Naive B cell (primary cell): Measurements from ENCODE around the gene PDLIM5. TPM values are rescaled to one million over a fixed set of nuclear protein-coding genes. Genes with fewer than 3 reads are reported as not detected.
A peak's percentile ranks its signal among the peaks of the same experiment; 100 is the strongest.

ENCODE experiments used
- ATAC-seq, 2 donors: fragments of 150-1000 bp; cut with Tn5 transposase; 2 replicates each; pipeline ENCODE4 v1.10.0; 2021; ENCODE audit warnings: low read depth in 2 of 2, mild to moderate bottlenecking in 2 of 2, moderate library complexity in 2 of 2
- DNase-seq: peaks from one replicate; pipeline ENCODE4 v3.0.0; 2022
- H3K27ac Mint-ChIP-seq, 6 donors: one replicate each; pipeline ENCODE4 v1.8.0; 2020 to 2022; ENCODE audit warnings: mild to moderate bottlenecking in 6 of 6, mixed read lengths in 6 of 6, moderate library complexity in 5 of 6, inconsistent platforms in 2 of 6
- H3K27me3 Mint-ChIP-seq, 3 donors: one replicate each; pipeline ENCODE4 v1.8.0; 2021 to 2022; ENCODE audit warnings: mixed read lengths in 3 of 3, mild to moderate bottlenecking in 1 of 3
- H3K36me3 Mint-ChIP-seq, 2 donors: one replicate each; pipeline ENCODE4 v1.8.0; 2020 to 2022; ENCODE audit warnings: mixed read lengths in 2 of 2, inconsistent platforms in 1 of 2, mild to moderate bottlenecking in 1 of 2
- H3K4me1 Mint-ChIP-seq, 3 donors: one replicate each; pipeline ENCODE4 v1.8.0; 2020 to 2022; ENCODE audit warnings: mixed read lengths in 3 of 3, inconsistent platforms in 1 of 3, mild to moderate bottlenecking in 1 of 3, moderate library complexity in 1 of 3
- H3K4me3 Mint-ChIP-seq, 8 donors: one replicate each; pipeline ENCODE4 v1.8.0; 2020 to 2022; ENCODE audit warnings: mild to moderate bottlenecking in 8 of 8, mixed read lengths in 8 of 8, moderate library complexity in 8 of 8, inconsistent platforms in 2 of 8
- H3K9me3 Mint-ChIP-seq, 7 donors: one replicate each; pipeline ENCODE4 v1.8.0; 2020 to 2022; ENCODE audit warnings: mixed read lengths in 7 of 7, mild to moderate bottlenecking in 5 of 7, inconsistent platforms in 2 of 7, moderate library complexity in 1 of 7
- polyA plus RNA-seq, 6 donors: library from polyadenylated mRNA; unstranded; fragments of 300-500 nt; fragmentation: Illumina TruSeq; gene quantifications; one replicate each; pipeline ENCODE4 v1.2.3, GENCODE V29; 2021; ENCODE audit warnings: low read depth in 6 of 6

Gene PDLIM5
- polyA plus RNA-seq, 6 donors from 2014 or later, result 33.4 to 47.3 (median 41.1) TPM

DNA sequence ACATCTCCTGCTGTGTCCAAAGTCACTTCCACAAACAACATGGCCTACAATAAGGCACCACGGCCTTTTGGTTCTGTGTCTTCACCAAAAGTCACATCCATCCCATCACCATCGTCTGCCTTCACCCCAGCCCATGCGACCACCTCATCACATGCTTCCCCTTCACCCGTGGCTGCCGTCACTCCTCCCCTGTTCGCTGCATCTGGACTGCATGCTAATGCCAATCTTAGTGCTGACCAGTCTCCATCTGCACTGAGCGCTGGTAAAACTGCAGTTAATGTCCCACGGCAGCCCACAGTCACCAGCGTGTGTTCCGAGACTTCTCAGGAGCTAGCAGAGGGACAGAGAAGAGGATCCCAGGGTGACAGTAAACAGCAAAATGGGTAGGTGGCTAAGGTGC, 123.9 kb downstream of the PDLIM5 start:
- H3K9me3 Mint-ChIP-seq, result no peaks in the 10 kb centered on the region
- ATAC-seq (no peak), DNase-seq (no peak)
- H3K36me3 Mint-ChIP-seq, result peaks cover 7 to 8% of the 10 kb centered on the region in 2 donors
- H3K4me1 Mint-ChIP-seq, result no peaks in the 10 kb centered on the region
- no peak overlapping the region for H3K27ac Mint-ChIP-seq
- H3K4me3 Mint-ChIP-seq, result no peak overlapping the region
- no peaks in the 10 kb centered on the region for H3K27me3 Mint-ChIP-seq

GRCh38 chr4:94576210-94576609, 124.5 kb downstream of the PDLIM5 start:
- Mint-ChIP-seq H3K9me3 (no peaks in the 10 kb centered on the region), H3K36me3 (peaks cover 7 to 8% of the 10 kb centered on the region in 2 donors), H3K4me3 (no peak overlapping the region), H3K4me1 (no peaks in the 10 kb centered on the region), H3K27ac (peak overlapping the region in 1 of 6 donors; percentile 70), H3K27me3 (no peaks in the 10 kb centered on the region)
- DNase-seq, result no peak
- ATAC-seq, result no peak

DNA sequence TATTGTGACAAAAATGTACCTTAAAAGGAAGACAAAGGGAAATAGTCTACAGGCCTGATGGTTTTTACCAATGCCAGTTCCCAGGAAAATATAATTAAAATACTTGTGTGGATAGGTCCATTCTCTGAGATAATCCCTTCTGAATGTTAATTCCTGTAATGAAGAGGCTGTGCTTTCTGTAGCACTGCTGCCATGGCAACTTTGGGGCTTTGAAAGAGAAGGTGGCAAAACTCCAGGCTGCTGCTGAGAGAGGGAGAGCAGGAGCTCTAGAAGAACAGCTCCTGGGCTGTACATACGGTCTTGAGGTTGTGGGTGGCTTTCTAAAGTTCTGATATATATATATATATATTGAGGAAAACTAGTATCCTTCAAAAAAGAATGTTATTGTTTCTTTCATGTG, 125.4 kb downstream of the PDLIM5 start:
- DNase-seq (no peak), ATAC-seq (no peak)
- no peaks in the 10 kb centered on the region for H3K9me3 Mint-ChIP-seq
- no peak overlapping the region for H3K27ac Mint-ChIP-seq
- H3K36me3 Mint-ChIP-seq, result peaks cover 7 to 8% of the 10 kb centered on the region in 2 donors
- no peak overlapping the region for H3K4me3 Mint-ChIP-seq
- no peaks in the 10 kb centered on the region for H3K27me3 Mint-ChIP-seq
- no peaks in the 10 kb centered on the region for H3K4me1 Mint-ChIP-seq

- no peaks in the 10 kb centered on the region for H3K27me3 Mint-ChIP-seq
- ATAC-seq (no peak), DNase-seq (no peak)
- no peaks in the 10 kb centered on the region for H3K4me1 Mint-ChIP-seq
- H3K4me3 Mint-ChIP-seq, result no peak overlapping the region
- no peak overlapping the region for H3K27ac Mint-ChIP-seq
- no peaks in the 10 kb centered on the region for H3K9me3 Mint-ChIP-seq
- peaks cover 7 to 8% of the 10 kb centered on the region in 2 donors for H3K36me3 Mint-ChIP-seq
Observed at GRCh38 chr4:94578195-94578594, 126.5 kb downstream of the PDLIM5 start.

DNA sequence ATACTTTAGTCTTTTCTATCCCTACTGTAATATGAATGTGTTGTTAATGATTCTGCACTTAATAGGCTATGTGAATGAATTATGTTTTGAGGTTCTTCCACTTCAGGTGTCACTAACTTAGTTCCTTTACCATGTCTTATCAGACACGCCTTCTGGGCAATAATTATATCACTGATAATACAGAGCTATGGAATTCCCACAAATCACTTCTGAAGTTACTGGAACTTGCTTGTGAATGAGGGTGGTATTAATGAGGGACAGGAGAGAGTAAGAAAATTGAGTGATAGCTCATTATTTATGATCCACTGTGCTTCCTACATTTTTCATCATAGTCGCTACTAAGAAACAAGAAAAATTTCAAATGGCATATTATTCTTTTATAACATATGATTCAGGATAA, 130.0 kb downstream of the PDLIM5 start:
- H3K27ac Mint-ChIP-seq, result no peak overlapping the region
- peaks cover 0 to 6% of the 10 kb centered on the region in 2 donors for H3K36me3 Mint-ChIP-seq
- H3K4me3 Mint-ChIP-seq, result no peak overlapping the region
- DNase-seq, result no peak
- no peaks in the 10 kb centered on the region for H3K9me3 Mint-ChIP-seq
- ATAC-seq, result no peak
- no peaks in the 10 kb centered on the region for H3K4me1 Mint-ChIP-seq
- no peaks in the 10 kb centered on the region for H3K27me3 Mint-ChIP-seq

DNA sequence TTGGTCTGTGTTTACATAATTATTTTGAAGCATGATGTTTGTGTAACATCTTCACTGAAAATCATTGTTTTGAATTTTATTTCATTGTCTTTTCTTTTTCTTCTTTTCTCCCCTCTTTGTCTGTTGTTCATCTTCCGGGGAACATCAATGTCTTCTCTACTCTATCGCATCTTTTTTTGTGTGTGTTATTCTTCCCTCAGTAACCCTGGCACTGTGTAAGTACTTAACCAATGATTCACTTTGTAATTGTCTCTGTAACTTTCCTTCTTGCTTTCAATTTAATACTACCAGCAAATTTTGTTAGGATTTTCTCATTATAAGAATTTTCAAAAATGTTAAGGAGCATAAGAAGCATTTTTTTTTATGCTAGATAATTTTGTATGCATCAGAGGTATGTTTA, 130.8 kb downstream of the PDLIM5 start:
- Mint-ChIP-seq H3K9me3 (no peaks in the 10 kb centered on the region), H3K4me1 (no peaks in the 10 kb centered on the region), H3K36me3 (peaks cover 0 to 12% of the 10 kb centered on the region in 2 donors), H3K27ac (no peak overlapping the region), H3K4me3 (no peak overlapping the region), H3K27me3 (no peaks in the 10 kb centered on the region)
- DNase-seq (no peak), ATAC-seq (no peak)

- Mint-ChIP-seq H3K4me1 (no peaks in the 10 kb centered on the region), H3K4me3 (no peak overlapping the region), H3K36me3 (peaks cover 0 to 21% of the 10 kb centered on the region in 2 donors), H3K27me3 (no peaks in the 10 kb centered on the region), H3K27ac (no peak overlapping the region), H3K9me3 (no peaks in the 10 kb centered on the region)
- ATAC-seq, result no peak
- DNase-seq, result no peak
Observed at GRCh38 chr4:94583914-94584641, 132.3 kb downstream of the PDLIM5 start.

DNA sequence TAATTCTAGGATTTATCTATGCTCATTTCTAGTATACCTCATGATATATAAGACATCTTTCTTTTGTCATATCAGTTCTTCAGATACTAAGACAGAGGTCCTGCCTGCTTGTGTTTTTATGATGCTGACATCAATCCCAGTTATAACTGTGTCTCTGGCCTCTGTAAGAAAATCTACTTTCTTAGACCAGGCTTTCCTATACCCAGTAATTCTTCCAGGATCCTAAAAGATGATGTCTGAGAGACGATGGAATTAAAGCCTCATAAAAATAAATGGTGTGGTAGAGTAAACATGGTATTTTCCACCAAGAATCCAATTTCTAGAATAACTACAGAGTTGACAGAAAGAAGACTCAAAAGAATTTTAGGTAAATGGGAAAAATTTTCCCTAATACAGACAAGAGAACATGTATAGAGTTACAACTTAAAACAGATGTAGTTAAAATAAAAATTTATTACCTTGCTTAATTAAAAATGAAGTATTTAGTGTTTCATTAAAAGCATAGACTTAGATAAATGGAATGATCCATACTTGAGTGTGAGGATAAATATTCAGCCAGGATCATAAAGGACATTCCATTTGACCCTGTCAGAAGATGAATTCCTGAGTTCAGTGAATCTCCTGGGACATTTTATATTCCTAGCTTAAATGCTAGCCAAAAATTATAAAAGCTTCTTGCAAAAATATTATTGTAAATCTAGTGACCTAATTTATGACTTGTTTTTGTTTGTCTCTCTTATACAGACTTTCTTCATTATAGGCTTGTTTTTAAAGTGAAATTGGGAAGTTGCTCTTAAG, 137.4 kb downstream of the PDLIM5 start:
- Mint-ChIP-seq H3K27me3 (no peaks in the 10 kb centered on the region), H3K27ac (no peak overlapping the region), H3K9me3 (no peaks in the 10 kb centered on the region), H3K4me3 (no peak overlapping the region), H3K36me3 (peaks cover 0 to 21% of the 10 kb centered on the region in 2 donors), H3K4me1 (no peaks in the 10 kb centered on the region)
- ATAC-seq (no peak), DNase-seq (no peak)

DNA sequence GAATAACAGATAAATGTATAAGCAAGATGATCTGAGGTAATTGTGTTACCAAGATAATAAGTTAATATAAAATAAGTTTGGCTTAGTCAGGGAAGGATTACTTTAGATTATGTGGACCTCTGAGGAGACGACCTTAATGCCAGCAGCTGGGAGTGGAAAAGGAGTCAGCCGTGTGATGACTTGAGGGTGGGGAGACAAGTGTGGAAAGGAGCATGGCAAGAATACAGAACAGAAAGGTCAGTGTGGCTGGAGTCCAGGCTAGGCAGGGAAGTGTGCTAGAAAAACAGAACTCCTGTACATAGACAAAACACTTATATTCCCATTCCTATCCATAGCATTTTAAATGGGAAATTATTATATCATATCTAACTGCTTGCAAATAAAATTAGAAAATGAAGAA, 138.8 kb downstream of the PDLIM5 start:
- ATAC-seq, result no peak
- Mint-ChIP-seq H3K4me3 (no peak overlapping the region), H3K36me3 (peaks cover 0 to 21% of the 10 kb centered on the region in 2 donors), H3K9me3 (no peaks in the 10 kb centered on the region), H3K27me3 (no peaks in the 10 kb centered on the region), H3K4me1 (no peaks in the 10 kb centered on the region), H3K27ac (no peak overlapping the region)
- no peak for DNase-seq

DNA sequence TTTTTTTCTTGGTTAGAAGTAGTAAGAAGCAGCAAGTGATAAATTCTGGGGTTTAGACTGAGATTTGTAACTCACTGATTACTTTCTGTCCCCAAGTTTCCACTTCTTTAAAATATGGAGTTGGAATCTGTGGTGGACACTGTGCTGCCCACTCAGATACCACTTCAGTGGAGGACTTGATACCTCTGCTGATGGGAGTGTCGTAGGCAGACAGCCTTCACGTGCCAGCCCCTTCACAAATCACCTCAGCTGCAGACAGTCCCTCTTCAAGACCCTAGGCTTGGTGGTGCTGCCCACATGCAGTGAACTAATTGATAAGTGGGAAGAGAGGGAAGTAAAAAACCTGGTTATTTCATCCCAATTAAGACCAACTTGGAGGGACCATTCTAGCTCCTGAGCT, 139.5 kb downstream of the PDLIM5 start:
- Mint-ChIP-seq H3K4me3 (no peak overlapping the region), H3K36me3 (peaks cover 0 to 20% of the 10 kb centered on the region in 2 donors), H3K9me3 (no peaks in the 10 kb centered on the region), H3K4me1 (no peaks in the 10 kb centered on the region), H3K27ac (no peak overlapping the region), H3K27me3 (no peaks in the 10 kb centered on the region)
- DNase-seq, result no peak
- ATAC-seq, result no peak

- no peaks in the 10 kb centered on the region for H3K36me3 Mint-ChIP-seq
- ATAC-seq (no peak), DNase-seq (no peak)
- H3K9me3 Mint-ChIP-seq, result no peaks in the 10 kb centered on the region
- H3K27me3 Mint-ChIP-seq, result no peaks in the 10 kb centered on the region
- no peak overlapping the region for H3K4me3 Mint-ChIP-seq
- peak overlapping the region in 2 of 6 donors; percentile 20 to 22 for H3K27ac Mint-ChIP-seq
- H3K4me1 Mint-ChIP-seq, result no peaks in the 10 kb centered on the region
Observed at GRCh38 chr4:94595013-94595412, 143.3 kb downstream of the PDLIM5 start.

GRCh38 chr4:94595880-94596483, 144.2 kb downstream of the PDLIM5 start:
- H3K4me3 Mint-ChIP-seq, result no peak overlapping the region
- ATAC-seq, result no peak
- H3K36me3 Mint-ChIP-seq, result no peaks in the 10 kb centered on the region
- peak; percentile 16 for DNase-seq
- H3K27ac Mint-ChIP-seq, result no peak overlapping the region
- no peaks in the 10 kb centered on the region for H3K9me3 Mint-ChIP-seq
- H3K27me3 Mint-ChIP-seq, result no peaks in the 10 kb centered on the region
- no peaks in the 10 kb centered on the region for H3K4me1 Mint-ChIP-seq

DNA sequence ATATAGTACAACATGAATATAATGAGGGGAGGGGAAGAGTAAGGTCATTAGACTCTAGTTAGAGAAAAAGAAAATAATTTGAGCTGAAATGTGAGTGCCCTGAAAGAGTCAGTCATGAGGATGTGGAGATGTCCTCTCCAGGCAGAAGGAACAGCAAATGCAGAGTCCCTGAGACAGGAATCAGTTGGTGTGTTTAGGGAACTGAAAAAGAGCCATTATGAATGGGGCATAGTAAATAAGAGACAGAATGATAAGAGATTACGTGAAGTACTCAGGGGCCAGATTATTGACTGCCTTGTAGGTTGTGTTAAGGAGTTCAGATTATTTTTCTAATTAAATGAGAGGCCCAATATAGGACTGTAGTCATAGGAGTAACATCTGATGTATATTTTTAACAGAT, 147.0 kb downstream of the PDLIM5 start:
- ATAC-seq, result no peak
- Mint-ChIP-seq H3K4me3 (no peak overlapping the region), H3K36me3 (no peaks in the 10 kb centered on the region), H3K9me3 (no peaks in the 10 kb centered on the region), H3K27ac (no peak overlapping the region), H3K4me1 (no peaks in the 10 kb centered on the region), H3K27me3 (no peaks in the 10 kb centered on the region)
- DNase-seq, result no peak

- Mint-ChIP-seq H3K27ac (no peak overlapping the region), H3K36me3 (no peaks in the 10 kb centered on the region), H3K27me3 (no peaks in the 10 kb centered on the region), H3K9me3 (no peaks in the 10 kb centered on the region), H3K4me3 (no peak overlapping the region), H3K4me1 (no peaks in the 10 kb centered on the region)
- DNase-seq (no peak), ATAC-seq (no peak)
Observed at GRCh38 chr4:94603170-94603747, 151.5 kb downstream of the PDLIM5 start.
